Measurements from ENCODE around the gene RFX8. TPM values are rescaled to one million over a fixed set of nuclear protein-coding genes. Genes with fewer than 3 reads are reported as not detected.

Gene RFX8
- polyA plus RNA-seq, 1 experiment, result 1.7 TPM

DNA sequence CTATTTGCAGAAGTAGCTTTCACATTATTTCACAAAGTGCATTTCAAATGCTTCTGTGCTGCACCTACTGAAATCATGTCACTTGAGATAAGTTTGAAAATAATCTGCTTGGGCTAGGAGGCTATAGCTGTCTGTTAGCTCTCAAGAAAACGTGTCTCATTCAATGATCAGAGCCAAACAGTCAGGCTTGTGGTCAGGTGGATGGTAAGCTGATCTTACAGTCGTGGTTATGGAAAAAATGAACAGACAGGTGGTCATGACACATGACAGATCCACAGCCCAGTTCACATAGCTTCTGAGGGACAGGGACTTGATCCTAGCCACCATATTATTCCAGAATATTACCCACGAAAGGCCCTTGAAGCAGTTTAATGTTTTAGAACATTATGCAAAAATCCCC is 26.5 kb upstream of the RFX8 start:
- no peak for DNase-seq (ENCODE audit: low read depth)
- Histone ChIP-seq H3K4me3 (ENCODE audit: low read depth, low read length) (no peak overlapping the region), H3K27me3 (ENCODE audit: control insufficient read depth, insufficient read depth, low read length) (no peaks in the 10 kb centered on the region), H3K36me3 (ENCODE audit: control insufficient read depth, insufficient read depth, low read length) (no peaks in the 10 kb centered on the region)
- ChIA-PET CTCF (interaction anchor here (0.5 to 1.9 kb wide), 3 partner anchors 12 to 329 kb away, joined by 3 to 7 read pairs (median 3); no protein-coding TSS in a partner anchor), POLR2A (no interaction called here)
- no peak for TF ChIP-seq CTCF (IDR thresholded peaks at IDR 0.05; ENCODE audit: insufficient read depth, low read depth, low read length)

- CTCF ChIA-PET, result interaction anchor here (0.5 to 1.9 kb wide), 5 partner anchors 13 to 330 kb away, joined by 3 to 7 read pairs (median 3); no protein-coding TSS in a partner anchor
- no peak for DNase-seq (ENCODE audit: low read depth)
- no peaks in the 10 kb centered on the region for H3K27me3 ChIP-seq (ENCODE audit: control insufficient read depth, insufficient read depth, low read length)
- no peak for TF ChIP-seq CTCF (IDR thresholded peaks at IDR 0.05; ENCODE audit: insufficient read depth, low read depth, low read length)
- POLR2A ChIA-PET, result interaction anchor here (0.6 kb wide), 1 partner anchor 1019 kb away, joined by 3 read pairs; no protein-coding TSS in a partner anchor
- no peaks in the 10 kb centered on the region for H3K36me3 ChIP-seq (ENCODE audit: control insufficient read depth, insufficient read depth, low read length)
- no peak overlapping the region for H3K4me3 ChIP-seq (ENCODE audit: low read depth, low read length)
Observed at GRCh38 chr2:101500860-101501259, 25.9 kb upstream of the RFX8 start.

GRCh38 chr2:101500180-101500579 is 25.3 kb upstream of the RFX8 start:
- no peak for DNase-seq (ENCODE audit: low read depth)
- H3K27me3 ChIP-seq (ENCODE audit: control insufficient read depth, insufficient read depth, low read length), result no peaks in the 10 kb centered on the region
- TF ChIP-seq CTCF (IDR thresholded peaks at IDR 0.05; ENCODE audit: insufficient read depth, low read depth, low read length), result no peak
- H3K36me3 ChIP-seq (ENCODE audit: control insufficient read depth, insufficient read depth, low read length), result no peaks in the 10 kb centered on the region
- ChIA-PET CTCF (interaction anchor here (0.7 to 1.0 kb wide), 2 partner anchors 158 to 206 kb away, joined by 3 to 5 read pairs; no protein-coding TSS in a partner anchor), POLR2A (interaction anchor here (0.6 kb wide), 1 partner anchor 1018 kb away, joined by 3 read pairs; no protein-coding TSS in a partner anchor)
- no peak overlapping the region for H3K4me3 ChIP-seq (ENCODE audit: low read depth, low read length)

DNA sequence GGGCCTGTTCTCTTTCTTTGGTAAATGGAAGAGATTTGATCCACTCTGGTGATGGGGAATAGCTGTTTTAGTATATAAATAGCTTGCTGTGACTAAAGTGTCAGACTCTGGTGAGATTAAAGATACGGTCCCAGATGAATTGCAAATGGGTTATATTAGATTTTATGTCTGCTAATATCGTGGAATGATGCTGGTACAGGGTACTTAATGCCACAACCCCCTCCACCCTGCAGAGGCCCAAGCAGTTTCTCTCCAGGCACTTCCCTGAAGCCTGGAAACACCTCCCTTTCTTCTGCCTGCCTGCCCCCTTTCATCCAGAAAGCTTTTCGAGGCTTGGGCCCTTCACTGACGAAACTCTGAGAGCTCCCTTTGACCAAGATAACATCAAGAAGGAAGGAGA is 21.4 kb upstream of the RFX8 start:
- ChIA-PET POLR2A (no interaction called here), CTCF (no interaction called here)
- no peak overlapping the region for H3K4me3 ChIP-seq (ENCODE audit: low read depth, low read length)
- DNase-seq (ENCODE audit: low read depth), result no peak
- no peaks in the 10 kb centered on the region for H3K27me3 ChIP-seq (ENCODE audit: control insufficient read depth, insufficient read depth, low read length)
- no peaks in the 10 kb centered on the region for H3K36me3 ChIP-seq (ENCODE audit: control insufficient read depth, insufficient read depth, low read length)
- no peak for TF ChIP-seq CTCF (IDR thresholded peaks at IDR 0.05; ENCODE audit: insufficient read depth, low read depth, low read length)

DNA sequence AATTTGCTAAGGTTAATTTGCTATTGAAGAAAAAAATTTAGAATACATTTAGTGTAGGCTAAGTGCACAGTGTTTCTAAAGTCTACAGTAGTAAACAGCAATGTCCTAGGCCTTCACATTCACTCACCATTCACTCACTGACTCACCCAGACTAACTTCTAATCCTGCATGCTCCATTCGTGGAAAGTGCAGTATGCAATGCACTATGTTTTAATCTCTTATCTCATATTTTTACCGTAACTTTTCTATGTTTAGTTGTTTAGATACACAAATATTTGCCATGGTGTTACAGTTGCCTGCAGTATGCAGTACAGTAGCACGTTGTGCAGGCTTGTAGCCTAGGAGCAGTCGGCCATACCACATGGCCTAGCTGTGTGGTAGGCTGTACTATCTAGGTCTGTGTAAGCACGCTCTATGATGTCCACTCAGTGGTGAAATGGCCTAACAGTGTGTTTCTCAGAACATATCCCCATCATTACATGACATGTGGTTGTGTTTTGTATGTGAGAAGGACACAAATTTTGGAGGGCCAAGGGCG is 18.1 kb upstream of the RFX8 start:
- ChIA-PET CTCF (interaction anchor here (0.7 kb wide), 1 partner anchor 151 kb away, joined by 3 read pairs; no protein-coding TSS in a partner anchor), POLR2A (no interaction called here)
- Histone ChIP-seq H3K4me3 (ENCODE audit: low read depth, low read length) (no peak overlapping the region), H3K27me3 (ENCODE audit: control insufficient read depth, insufficient read depth, low read length) (no peaks in the 10 kb centered on the region), H3K36me3 (ENCODE audit: control insufficient read depth, insufficient read depth, low read length) (no peaks in the 10 kb centered on the region)
- no peak for TF ChIP-seq CTCF (IDR thresholded peaks at IDR 0.05; ENCODE audit: insufficient read depth, low read depth, low read length)
- DNase-seq (ENCODE audit: low read depth), result no peak

All from BJ (cell line).